ENCODE results near the gene DOC2A.

- no peak for TF ChIP-seq CTCF (IDR thresholded peaks at IDR 0.05 in 2 of 3, conservative IDR thresholded peaks at IDR 0.05 in 1 of 3; ENCODE audit: control insufficient read depth in 2 of 3, extremely low read depth in 1 of 3, insufficient read depth in 1 of 3, low read depth in 3 of 3, low read length in 3 of 3)
- TF ChIP-seq, protein P1, sequence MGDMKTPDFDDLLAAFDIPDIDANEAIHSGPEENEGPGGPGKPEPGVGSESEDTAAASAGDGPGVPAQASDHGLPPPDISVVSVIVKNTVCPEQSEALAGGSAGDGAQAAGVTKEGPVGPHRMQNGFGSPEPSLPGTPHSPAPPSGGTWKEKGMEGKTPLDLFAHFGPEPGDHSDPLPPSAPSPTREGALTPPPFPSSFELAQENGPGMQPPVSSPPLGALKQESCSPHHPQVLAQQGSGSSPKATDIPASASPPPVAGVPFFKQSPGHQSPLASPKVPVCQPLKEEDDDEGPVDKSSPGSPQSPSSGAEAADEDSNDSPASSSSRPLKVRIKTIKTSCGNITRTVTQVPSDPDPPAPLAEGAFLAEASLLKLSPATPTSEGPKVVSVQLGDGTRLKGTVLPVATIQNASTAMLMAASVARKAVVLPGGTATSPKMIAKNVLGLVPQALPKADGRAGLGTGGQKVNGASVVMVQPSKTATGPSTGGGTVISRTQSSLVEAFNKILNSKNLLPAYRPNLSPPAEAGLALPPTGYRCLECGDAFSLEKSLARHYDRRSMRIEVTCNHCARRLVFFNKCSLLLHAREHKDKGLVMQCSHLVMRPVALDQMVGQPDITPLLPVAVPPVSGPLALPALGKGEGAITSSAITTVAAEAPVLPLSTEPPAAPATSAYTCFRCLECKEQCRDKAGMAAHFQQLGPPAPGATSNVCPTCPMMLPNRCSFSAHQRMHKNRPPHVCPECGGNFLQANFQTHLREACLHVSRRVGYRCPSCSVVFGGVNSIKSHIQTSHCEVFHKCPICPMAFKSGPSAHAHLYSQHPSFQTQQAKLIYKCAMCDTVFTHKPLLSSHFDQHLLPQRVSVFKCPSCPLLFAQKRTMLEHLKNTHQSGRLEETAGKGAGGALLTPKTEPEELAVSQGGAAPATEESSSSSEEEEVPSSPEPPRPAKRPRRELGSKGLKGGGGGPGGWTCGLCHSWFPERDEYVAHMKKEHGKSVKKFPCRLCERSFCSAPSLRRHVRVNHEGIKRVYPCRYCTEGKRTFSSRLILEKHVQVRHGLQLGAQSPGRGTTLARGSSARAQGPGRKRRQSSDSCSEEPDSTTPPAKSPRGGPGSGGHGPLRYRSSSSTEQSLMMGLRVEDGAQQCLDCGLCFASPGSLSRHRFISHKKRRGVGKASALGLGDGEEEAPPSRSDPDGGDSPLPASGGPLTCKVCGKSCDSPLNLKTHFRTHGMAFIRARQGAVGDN (IDR thresholded peaks at IDR 0.05): no peak
- TF ChIP-seq MAX (IDR thresholded peaks at IDR 0.05; ENCODE audit: low read depth, low read length): no peak
- TF ChIP-seq SMC3 (IDR thresholded peaks at IDR 0.05; ENCODE audit: borderline replicate concordance, low read length): no peak
- no peak; the same call in 1 of the 2 replicates for TF ChIP-seq POLR2A (IDR thresholded peaks at IDR 0.05; ENCODE audit: low read depth, low read length)
- no peak for TF ChIP-seq CEBPB (IDR thresholded peaks at IDR 0.05; ENCODE audit: borderline replicate concordance in 1 of 2, low read depth in 2 of 2, low read length in 2 of 2)
- TF ChIP-seq HDAC6 (IDR thresholded peaks at IDR 0.05; ENCODE audit: unreplicated experiment): no peak
- TF ChIP-seq ZNF274 (IDR thresholded peaks at IDR 0.05; ENCODE audit: insufficient read depth, insufficient read length): no peak
- TF ChIP-seq NR2F1 (conservative IDR thresholded peaks at IDR 0.05): no peak
- TF ChIP-seq TAF1 (IDR thresholded peaks at IDR 0.05; ENCODE audit: borderline replicate concordance, low read depth, low read length): no peak
- no peak for TF ChIP-seq ATF7 (IDR thresholded peaks at IDR 0.05; ENCODE audit: low read depth)
- no peak for TF ChIP-seq TCF3 (IDR thresholded peaks at IDR 0.05; ENCODE audit: borderline replicate concordance, insufficient read depth, low read depth, low read length)
- TF ChIP-seq SP1 (IDR thresholded peaks at IDR 0.05; ENCODE audit: low read depth, low read length): no peak
Measured at GRCh38 chr16:29992344-29992967, 18.4 kb downstream of the DOC2A start.

Data from GM12878 (cell line).